HG02973 (cell line): Measurements from ENCODE around the gene TMEM120A.

Source experiments
- ATAC-seq: cut with Tn5 transposase; IDR thresholded peaks from one replicate; pipeline ENCODE4 v1.9.1; 2021; ENCODE audit warnings: moderate library complexity; ENCODE audit not compliant: unreplicated experiment

Gene TMEM120A

GRCh38 chr7:75960372-75960771, 34.0 kb downstream of the TMEM120A start:
- no peak for ATAC-seq

GRCh38 chr7:75958802-75959543, 35.4 kb downstream of the TMEM120A start:
- no peak for ATAC-seq

GRCh38 chr7:75957021-75957736, 37.2 kb downstream of the TMEM120A start:
- no peak for ATAC-seq

- no peak for ATAC-seq
These were observed 39.0 kb downstream of the TMEM120A start for GRCh38 chr7:75955331-75955955.

- ATAC-seq = no peak
These were observed 40.5 kb downstream of the TMEM120A start for GRCh38 chr7:75953931-75954330.

- ATAC-seq = no peak
These were observed 41.0 kb downstream of the TMEM120A start for GRCh38 chr7:75953431-75953830.

GRCh38 chr7:75951506-75951905, 42.9 kb downstream of the TMEM120A start:
- ATAC-seq = no peak

- ATAC-seq = no peak
These were observed 44.2 kb downstream of the TMEM120A start for GRCh38 chr7:75950111-75950681.

GRCh38 chr7:75948179-75948578, 46.2 kb downstream of the TMEM120A start:
- no peak for ATAC-seq

GRCh38 chr7:75946207-75946855, 48.1 kb downstream of the TMEM120A start:
- no peak for ATAC-seq

GRCh38 chr7:75945297-75946168, 48.9 kb downstream of the TMEM120A start:
- ATAC-seq = no peak

- ATAC-seq = no peak
These were observed 49.9 kb downstream of the TMEM120A start for GRCh38 chr7:75944507-75944906.

GRCh38 chr7:75943864-75944263, 50.5 kb downstream of the TMEM120A start:
- ATAC-seq = no peak

- no peak for ATAC-seq
These were observed 55.5 kb downstream of the TMEM120A start for GRCh38 chr7:75938921-75939320.

GRCh38 chr7:75937958-75938786, 56.2 kb downstream of the TMEM120A start:
- ATAC-seq = no peak
